Endothelial cell of umbilical vein (primary cell): Measurements from ENCODE around the gene RBM4. TPM values are rescaled to one million over a fixed set of nuclear protein-coding genes. Genes with fewer than 3 reads are reported as not detected.

Experiments
- BruUV-seq: library from RNA; stranded (reverse); fragments of 400-500 nt; replicated peaks from 2 replicates; lab custom pipeline; 2021; lab: Mats Ljungman, UMichigan
- CTCF ChIA-PET: fragments of 300-600, 350-600 bp; sonication (Branson Sonifier 250); formaldehyde crosslinking; loops from one replicate; lab custom pipeline; 2021; ENCODE audit warnings: antibody characterized with exemption, inconsistent platforms; lab: Charles Lee
- POLR2A ChIA-PET: fragments of 300-600, 350-600 bp; sonication (Branson Sonifier 250); formaldehyde crosslinking; loops from one replicate; lab custom pipeline; 2021; ENCODE audit warnings: antibody characterized with exemption, inconsistent platforms; lab: Charles Lee
- DNase-seq: peaks from one replicate; pipeline ENCODE4 v3.0.0-alpha.2; 2011; ENCODE audit warnings: low read depth, low spot score
- FAIRE-seq: peaks from 2 replicates; lab custom pipeline; 2011; peaks lifted over from hg19 to GRCh38; lab: Jason Lieb, UNC
- H2AFZ ChIP-seq: 2 replicates; pipeline ENCODE4 v1.6.0; 2012; ENCODE audit warnings: low read depth, low read length, control low read depth, inconsistent platforms
- H3K27ac ChIP-seq: 2 replicates; pipeline ENCODE4 v1.5.1; 2011; ENCODE audit warnings: low read depth, mild to moderate bottlenecking, control low read depth, low read length, moderate library complexity; ENCODE audit not compliant: insufficient read depth
- H3K27me3 ChIP-seq, 2 experiments: 2 replicates each; pipeline versions ENCODE4 v1.6.0 to v1.6.1; 2011; ENCODE audit warnings: low read length in 2 of 2, mixed read lengths in 1 of 2; ENCODE audit not compliant: control insufficient read depth in 2 of 2, insufficient read depth in 2 of 2
- H3K36me3 ChIP-seq, 2 experiments: 2 replicates in 1 of 2; 3 replicates in 1 of 2; pipeline ENCODE4 v1.5.1; 2011; ENCODE audit warnings: low read length in 2 of 2, mild to moderate bottlenecking in 1 of 2, moderate library complexity in 1 of 2; ENCODE audit not compliant: control insufficient read depth in 2 of 2, insufficient read depth in 2 of 2; ENCODE audit errors: extremely low read depth in 1 of 2
- H3K4me1 ChIP-seq: 3 replicates; pipeline ENCODE4 v1.5.1; 2011; ENCODE audit warnings: mild to moderate bottlenecking, low read length; ENCODE audit not compliant: control insufficient read depth, insufficient read depth; ENCODE audit errors: extremely low read depth
- H3K4me2 ChIP-seq: 2 replicates; pipeline ENCODE4 v1.6.1; 2011; ENCODE audit warnings: low read length, control low read depth, mixed read lengths; ENCODE audit not compliant: insufficient read depth
- H3K4me3 ChIP-seq, 3 experiments: fragments of 200-600 bp in 1 of 3; sonication (generic), shearing (Covaris generic) in 1 of 3; replicated peaks in 1 of 3; 2 replicates each; pipeline ENCODE4 v1.5.1; 2011 to 2016; ENCODE audit warnings: control low read depth in 3 of 3, low read length in 3 of 3, mild to moderate bottlenecking in 2 of 3, inconsistent platforms in 1 of 3, low read depth in 1 of 3, moderate library complexity in 1 of 3; ENCODE audit not compliant: insufficient read depth in 1 of 3
- H3K79me2 ChIP-seq: 2 replicates; pipeline ENCODE4 v1.6.0; 2012; ENCODE audit warnings: low read length, inconsistent platforms; ENCODE audit not compliant: control insufficient read depth, insufficient read depth
- H3K9ac ChIP-seq: replicated peaks from 2 replicates; pipeline ENCODE3; 2011; ENCODE audit warnings: low read length, control low read depth; ENCODE audit not compliant: insufficient read depth; ENCODE audit errors: extremely low read depth
- H3K9me1 ChIP-seq: replicated peaks from 3 replicates; pipeline ENCODE4 v1.6.0; 2011; ENCODE audit warnings: mild to moderate bottlenecking, low read length; ENCODE audit not compliant: control insufficient read depth, insufficient read depth; ENCODE audit errors: extremely low read depth
- H3K9me3 ChIP-seq: replicated peaks from 2 replicates; pipeline ENCODE4 v1.5.1; 2012; ENCODE audit warnings: low read length, inconsistent platforms; ENCODE audit not compliant: control insufficient read depth, insufficient read depth
- H4K20me1 ChIP-seq: replicated peaks from 2 replicates; pipeline ENCODE3; 2011; ENCODE audit warnings: mild to moderate bottlenecking, low read length; ENCODE audit not compliant: control insufficient read depth, insufficient read depth; ENCODE audit errors: extremely low read depth
- EZH2 ChIP-seq: IDR thresholded peaks from 2 replicates; pipeline ENCODE4 v1.6.1; 2012; ENCODE audit warnings: borderline replicate concordance, low read depth, mild to moderate bottlenecking, moderate library complexity, low read length, inconsistent platforms; ENCODE audit not compliant: severe bottlenecking
- POLR2AphosphoS5 ChIP-seq: IDR thresholded peaks from 2 replicates; pipeline ENCODE4 v1.6.1; 2012; ENCODE audit warnings: low read depth, mild to moderate bottlenecking, control low read depth, low read length, moderate library complexity; ENCODE audit not compliant: insufficient read depth
- dilution Hi-C: fragments of 300-500 bp; cut with MboI; formaldehyde crosslinking; loops from one replicate; pipeline ENCODE4 v1.15.0; 2019; ENCODE audit warnings: low sequenced_read_pairs; ENCODE audit not compliant: extremely low pct_ligation_motif_present
- intact Hi-C: fragments of 100-400 bp; cut with micrococcal nuclease; formaldehyde crosslinking; loops from one replicate; pipeline ENCODE4 v1.10.0; 2022
- polyA plus RNA-seq, 4 experiments: library from polyadenylated mRNA; depleted of rRNA in 3 of 4; stranded (reverse) in 3 of 4; unstranded in 1 of 4; fragments of >200 nt; gene quantifications; 2 replicates each; pipeline versions ENCODE4 v1.2.1 to v1.2.3, GENCODE V29; 2011 to 2012; ENCODE audit warnings: missing spikeins in 1 of 4
- small RNA-seq: library from RNA; depleted of rRNA; stranded (forward); fragments of <200 nt; gene quantifications from one replicate; pipeline ENCODE3, GENCODE V24; 2012; ENCODE audit warnings: low replicate concordance, low read depth; ENCODE audit not compliant: insufficient read depth, insufficient read length
- total RNA-seq: library from RNA; stranded (reverse); gene quantifications from 2 replicates; pipeline ENCODE4 v1.2.3, GENCODE V29; 2021
- TF ChIP-seq, protein P1 (sequence below), 2 donors: IDR thresholded peaks; 1 replicate in 1 of 2; 2 replicates in 1 of 2; pipeline ENCODE4 v1.5.1; 2011; ENCODE audit warnings: low read length in 2 of 2, mild to moderate bottlenecking in 2 of 2, moderate library complexity in 2 of 2, control low read depth in 1 of 2, inconsistent platforms in 1 of 2, low read depth in 1 of 2; ENCODE audit not compliant: insufficient read depth in 1 of 2; ENCODE audit errors: extremely low read depth in 1 of 2

Gene RBM4
- total and polyA plus RNA-seq, 2 donors (not counting 3 experiments of a cell fraction or from before 2014, with no cell fraction given) = 153 to 361 TPM

DNA sequence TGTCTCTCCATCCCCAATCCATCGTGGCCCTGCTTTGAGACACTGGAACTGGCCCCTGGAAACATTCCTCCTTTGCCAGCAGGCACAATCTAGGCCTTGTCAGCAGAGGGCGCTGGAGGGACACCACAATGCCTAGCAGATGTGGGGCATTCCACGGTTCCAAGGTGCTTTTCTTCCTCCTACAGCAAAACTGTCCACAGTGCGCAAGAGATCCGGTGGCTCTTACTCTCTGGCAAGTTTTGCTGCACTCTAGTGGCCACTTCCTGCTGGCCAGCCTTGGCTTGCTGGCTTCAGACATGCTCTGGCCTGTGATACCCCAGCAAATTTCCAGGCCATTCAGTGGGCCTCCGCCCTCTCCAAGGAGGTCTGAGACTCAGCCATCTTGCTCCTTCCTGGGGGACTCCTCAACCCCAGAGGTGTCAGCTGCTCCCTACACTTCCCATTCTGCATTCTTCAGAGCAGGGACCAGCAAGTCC is 56.3 kb downstream of the RBM4 start:
- dilution Hi-C loops = no loop called here
- H4K20me1 ChIP-seq = no peaks in the 10 kb centered on the region
- no TSS peak for BruUV-seq

More for the DNA sequence above, 56.3 kb downstream of the RBM4 start:
- TF ChIP-seq EZH2 (no peak), POLR2AphosphoS5 (peak; percentile 57)
- TF ChIP-seq, protein P1, sequence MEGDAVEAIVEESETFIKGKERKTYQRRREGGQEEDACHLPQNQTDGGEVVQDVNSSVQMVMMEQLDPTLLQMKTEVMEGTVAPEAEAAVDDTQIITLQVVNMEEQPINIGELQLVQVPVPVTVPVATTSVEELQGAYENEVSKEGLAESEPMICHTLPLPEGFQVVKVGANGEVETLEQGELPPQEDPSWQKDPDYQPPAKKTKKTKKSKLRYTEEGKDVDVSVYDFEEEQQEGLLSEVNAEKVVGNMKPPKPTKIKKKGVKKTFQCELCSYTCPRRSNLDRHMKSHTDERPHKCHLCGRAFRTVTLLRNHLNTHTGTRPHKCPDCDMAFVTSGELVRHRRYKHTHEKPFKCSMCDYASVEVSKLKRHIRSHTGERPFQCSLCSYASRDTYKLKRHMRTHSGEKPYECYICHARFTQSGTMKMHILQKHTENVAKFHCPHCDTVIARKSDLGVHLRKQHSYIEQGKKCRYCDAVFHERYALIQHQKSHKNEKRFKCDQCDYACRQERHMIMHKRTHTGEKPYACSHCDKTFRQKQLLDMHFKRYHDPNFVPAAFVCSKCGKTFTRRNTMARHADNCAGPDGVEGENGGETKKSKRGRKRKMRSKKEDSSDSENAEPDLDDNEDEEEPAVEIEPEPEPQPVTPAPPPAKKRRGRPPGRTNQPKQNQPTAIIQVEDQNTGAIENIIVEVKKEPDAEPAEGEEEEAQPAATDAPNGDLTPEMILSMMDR (IDR thresholded peaks at IDR 0.05; ENCODE audit: extremely low read depth in 1 of 2, insufficient read depth in 1 of 2, low read depth in 1 of 2, low read length in 2 of 2) = peak; percentile 95 to 99
- Histone ChIP-seq H3K4me2 (no peak overlapping the region), H2AFZ (no peak overlapping the region), H3K36me3 (no peaks in the 10 kb centered on the region), H3K4me3 (no peak overlapping the region), H3K27me3 (no peaks in the 10 kb centered on the region), H3K9ac (no peak overlapping the region), H3K9me3 (no peaks in the 10 kb centered on the region), H3K79me2 (no peaks in the 10 kb centered on the region), H3K4me1 (no peaks in the 10 kb centered on the region), H3K27ac (no peak overlapping the region), H3K9me1 (no peaks in the 10 kb centered on the region)
- intact Hi-C loops = loop anchor here (1.0 to 5.0 kb wide), 5 partner anchors 53 to 377 kb away; no protein-coding TSS in a partner anchor
- peak; percentile 99 for FAIRE-seq
- POLR2A ChIA-PET = no interaction called here
- peak; percentile 92 for DNase-seq
- CTCF ChIA-PET = interaction anchor here (0.8 to 2.8 kb wide), 9 partner anchors 10 to 281 kb away, joined by 3 to 30 read pairs (median 5); partner anchors contain the start of genes C11orf86 and RBM4B

Small RNA genes lying within 50 kb of the gene (small RNA-seq; reads per million reads assigned to genes)
- not detected for gene RNU4-39P

Other genes starting within 250 kb of the RBM4 start
- not detected in 2 replicates for gene NPAS4, start 217.7 kb upstream of the RBM4 start, total RNA-seq
- gene NPAS4, start 217.7 kb upstream of the RBM4 start, polyA plus RNA-seq = not detected in 2 replicates
- gene MRPL11, start 199.9 kb upstream of the RBM4 start, total RNA-seq = 69.1 and 72.1 TPM in 2 replicates
- 52.2 and 54.9 TPM in 2 replicates for gene MRPL11, start 199.9 kb upstream of the RBM4 start, polyA plus RNA-seq
- gene PELI3, start 171.8 kb upstream of the RBM4 start, total RNA-seq = 2.9 and 5.5 TPM in 2 replicates
- gene PELI3, start 171.8 kb upstream of the RBM4 start, polyA plus RNA-seq = 2.8 and 3.0 TPM in 2 replicates
- gene DPP3, start 158.3 kb upstream of the RBM4 start, total RNA-seq = 46.4 and 56.0 TPM in 2 replicates
- 50.4 and 55.8 TPM in 2 replicates for gene DPP3, start 158.3 kb upstream of the RBM4 start, polyA plus RNA-seq
- 29.5 and 32.9 TPM in 2 replicates for gene BBS1, start 128.1 kb upstream of the RBM4 start, total RNA-seq
- gene BBS1, start 128.1 kb upstream of the RBM4 start, polyA plus RNA-seq = 27.7 and 29.2 TPM in 2 replicates
- 18.3 and 20.1 TPM in 2 replicates for gene ZDHHC24, start 92.7 kb upstream of the RBM4 start, total RNA-seq
- 21.1 and 27.6 TPM in 2 replicates for gene ZDHHC24, start 92.7 kb upstream of the RBM4 start, polyA plus RNA-seq
- 0.18 TPM in 1 of 2 replicates, not detected in the other for gene ACTN3, start 91.8 kb upstream of the RBM4 start, total RNA-seq
- 0.10 and 0.17 TPM in 2 replicates for gene ACTN3, start 91.8 kb upstream of the RBM4 start, polyA plus RNA-seq
- 11.0 and 14.4 TPM in 2 replicates for gene CTSF, start 70.1 kb upstream of the RBM4 start, total RNA-seq
- 27.7 and 30.7 TPM in 2 replicates for gene CTSF, start 70.1 kb upstream of the RBM4 start, polyA plus RNA-seq
- gene CCDC87, start 45.6 kb upstream of the RBM4 start, total RNA-seq = 0.22 and 0.28 TPM in 2 replicates
- 0.06 and 0.08 TPM in 2 replicates for gene CCDC87, start 45.6 kb upstream of the RBM4 start, polyA plus RNA-seq
- 37.2 and 38.7 TPM in 2 replicates for gene CCS, start 45.5 kb upstream of the RBM4 start, total RNA-seq
- 39.0 and 41.6 TPM in 2 replicates for gene CCS, start 45.5 kb upstream of the RBM4 start, polyA plus RNA-seq
- gene RBM14, start 22.1 kb upstream of the RBM4 start, total RNA-seq = 95.9 and 104 TPM in 2 replicates
- 44.0 and 49.6 TPM in 2 replicates for gene RBM14, start 22.1 kb upstream of the RBM4 start, polyA plus RNA-seq
- 19.4 and 22.2 TPM in 2 replicates for gene RBM4B, start 39.2 kb downstream of the RBM4 start, total RNA-seq
- 25.4 and 31.2 TPM in 2 replicates for gene RBM4B, start 39.2 kb downstream of the RBM4 start, polyA plus RNA-seq
- 18.7 and 19.8 TPM in 2 replicates for gene SPTBN2, start 90.5 kb downstream of the RBM4 start, total RNA-seq
- 3.8 and 3.9 TPM in 2 replicates for gene SPTBN2, start 90.5 kb downstream of the RBM4 start, polyA plus RNA-seq
- gene RCE1, start 204.7 kb downstream of the RBM4 start, total RNA-seq = 26.9 and 27.8 TPM in 2 replicates
- 47.4 and 75.0 TPM in 2 replicates for gene RCE1, start 204.7 kb downstream of the RBM4 start, polyA plus RNA-seq
- 36.7 and 37.4 TPM in 2 replicates for gene LRFN4, start 218.4 kb downstream of the RBM4 start, total RNA-seq
- gene LRFN4, start 218.4 kb downstream of the RBM4 start, polyA plus RNA-seq = 22.3 and 38.3 TPM in 2 replicates